Measurements from ENCODE around the gene AP4B1. TPM values are rescaled to one million over a fixed set of nuclear protein-coding genes. Genes with fewer than 3 reads are reported as not detected.
A peak's percentile ranks its signal among the peaks of the same experiment; 100 is the strongest.
"Not testable (repeated sequence)": the region's sequence is repeated elsewhere in the genome, so short reads cannot be mapped to it uniquely, and the experiment has no call there.

AP4B1 gene
- 26.8 to 31.6 TPM (median 31.6 TPM) in 3 replicates for total RNA-seq

GRCh38 chr1:113904674-113905434, at the start of gene AP4B1, which contains the start of gene DCLRE1B:
AP4B1 (minus strand) TSS chr1:113904799; CDS start chr1:113904717, 82 bp downstream.
DCLRE1B (plus strand) TSS chr1:113905326; CDS start chr1:113905587, 261 bp downstream.
- peak; percentile 96 for DNase-seq (ENCODE audit: low spot score in 2 of 2, unreplicated experiment in 2 of 2)
- Mint-ChIP-seq H3K36me3 (peaks cover 6% of the 10 kb centered on the region), H3K4me1 (peaks cover 13% of the 10 kb centered on the region), H3K9me3 (no peaks in the 10 kb centered on the region), H3K27ac (peak within 1 kb of the TSS; percentile 98), H3K4me3 (peak within 1 kb of the TSS; percentile 91), H3K27me3 (ENCODE audit: low read depth) (no peaks in the 10 kb centered on the region)
- TF ChIP-seq CTCF (IDR thresholded peaks at IDR 0.05; ENCODE audit: unreplicated experiment): no peak

- DNase-seq (ENCODE audit: low spot score in 2 of 2, unreplicated experiment in 2 of 2): no peak
- Mint-ChIP-seq H3K27ac (no peak overlapping the region), H3K4me1 (peaks cover 18% of the 10 kb centered on the region), H3K27me3 (ENCODE audit: low read depth) (no peaks in the 10 kb centered on the region), H3K36me3 (peaks cover 9% of the 10 kb centered on the region), H3K9me3 (no peaks in the 10 kb centered on the region), H3K4me3 (no peak overlapping the region)
- no peak for TF ChIP-seq CTCF (IDR thresholded peaks at IDR 0.05; ENCODE audit: unreplicated experiment)
Measured at GRCh38 chr1:113951719-113952118, 47.1 kb upstream of the AP4B1 start.

- Mint-ChIP-seq H3K36me3 (peaks cover 9% of the 10 kb centered on the region), H3K4me1 (peaks cover 26% of the 10 kb centered on the region), H3K9me3 (no peaks in the 10 kb centered on the region), H3K27me3 (ENCODE audit: low read depth) (no peaks in the 10 kb centered on the region), H3K27ac (no peak overlapping the region), H3K4me3 (no peak overlapping the region)
- DNase-seq (ENCODE audit: low spot score in 2 of 2, unreplicated experiment in 2 of 2): no peak
- no peak for TF ChIP-seq CTCF (IDR thresholded peaks at IDR 0.05; ENCODE audit: unreplicated experiment)
Measured at GRCh38 chr1:113950908-113951307, 46.3 kb upstream of the AP4B1 start.

- TF ChIP-seq CTCF (IDR thresholded peaks at IDR 0.05; ENCODE audit: unreplicated experiment): peak; percentile 41
- peaks cover 7% of the 10 kb centered on the region for H3K9me3 Mint-ChIP-seq
- H3K27me3 Mint-ChIP-seq (ENCODE audit: low read depth): no peaks in the 10 kb centered on the region
- H3K27ac Mint-ChIP-seq: peak overlapping the region; percentile 52
- H3K4me1 Mint-ChIP-seq: peaks cover 26% of the 10 kb centered on the region
- H3K36me3 Mint-ChIP-seq: peaks cover 15% of the 10 kb centered on the region
- H3K4me3 Mint-ChIP-seq: no peak overlapping the region
- DNase-seq (ENCODE audit: low spot score in 2 of 2, unreplicated experiment in 2 of 2): no peak
Measured at GRCh38 chr1:113949007-113949406, 44.4 kb upstream of the AP4B1 start.

- not testable (repeated sequence) for H3K27me3 Mint-ChIP-seq (ENCODE audit: low read depth); DNase-seq (ENCODE audit: low spot score in 2 of 2, unreplicated experiment in 2 of 2); H3K9me3 Mint-ChIP-seq; H3K4me3 Mint-ChIP-seq
- peak overlapping the region; percentile 69 for H3K27ac Mint-ChIP-seq
- peaks cover 26% of the 10 kb centered on the region for H3K4me1 Mint-ChIP-seq
- H3K36me3 Mint-ChIP-seq: peaks cover 17% of the 10 kb centered on the region
Measured at GRCh38 chr1:113948151-113948550, 43.6 kb upstream of the AP4B1 start.

- H3K27ac Mint-ChIP-seq: peak overlapping the region; percentile 70
- no peaks in the 10 kb centered on the region for H3K27me3 Mint-ChIP-seq (ENCODE audit: low read depth)
- H3K4me1 Mint-ChIP-seq: peaks cover 26% of the 10 kb centered on the region
- TF ChIP-seq CTCF (IDR thresholded peaks at IDR 0.05; ENCODE audit: unreplicated experiment): no peak
- no peak overlapping the region for H3K4me3 Mint-ChIP-seq
- no peak for DNase-seq (ENCODE audit: low spot score in 2 of 2, unreplicated experiment in 2 of 2)
- peaks cover 19% of the 10 kb centered on the region for H3K36me3 Mint-ChIP-seq
- H3K9me3 Mint-ChIP-seq: peaks cover 7% of the 10 kb centered on the region
Measured at GRCh38 chr1:113947388-113948107, 42.9 kb upstream of the AP4B1 start.
